Hippocampal formation (tissue), 2 donors: ENCODE results near the gene CHRM4.

Experiments used
- DNase-seq, 2 donors: peaks; one replicate each; lab custom pipeline; 2025; lab: John Stamatoyannopoulos, UW

CHRM4 gene

DNA sequence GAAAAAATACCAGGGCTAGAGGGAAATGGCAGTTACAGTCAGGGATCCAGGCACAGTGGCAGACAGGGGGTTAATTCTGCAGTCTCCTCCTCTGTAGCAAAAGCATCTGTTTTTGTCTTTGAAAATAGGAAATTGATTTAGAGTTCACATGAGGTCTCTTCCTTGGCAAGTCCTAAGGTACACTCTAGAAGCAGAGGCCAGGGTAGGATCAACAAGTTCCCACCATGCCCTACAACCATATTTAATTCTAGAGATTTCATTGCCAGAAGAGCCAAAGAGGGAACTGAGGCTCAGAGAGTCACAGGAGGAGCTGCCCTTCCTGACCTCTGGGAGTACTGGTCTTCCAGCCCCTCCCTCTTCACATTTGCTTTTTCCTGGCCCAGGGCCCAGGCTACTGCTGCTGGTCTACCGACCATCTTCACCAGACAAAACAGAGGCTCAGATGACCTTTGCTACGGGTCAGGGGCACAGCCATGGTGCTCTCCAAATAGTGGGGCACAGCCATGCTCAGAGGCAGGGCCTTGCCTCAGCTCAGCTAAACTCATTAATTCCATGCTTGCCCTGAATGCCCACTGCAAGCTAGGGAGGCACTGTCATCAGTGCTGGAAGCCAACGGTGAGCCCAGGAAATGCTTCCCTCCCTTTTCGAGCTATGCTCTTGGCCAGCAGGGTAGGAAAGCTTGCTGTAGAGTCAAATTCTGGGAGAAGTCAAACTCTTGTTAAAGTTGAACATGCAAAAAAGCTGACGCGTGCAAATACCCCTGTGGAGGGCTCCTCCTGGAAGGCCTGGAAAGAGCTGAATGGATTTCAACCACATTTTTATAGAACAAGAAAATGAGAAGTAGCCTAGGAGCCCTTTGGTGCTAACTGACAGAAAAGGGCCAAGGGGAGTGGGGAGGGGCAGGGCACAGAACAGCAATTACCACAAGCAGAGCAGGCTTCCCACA lies 11.7 kb upstream of the CHRM4 start:
- DNase-seq = no peak

DNA sequence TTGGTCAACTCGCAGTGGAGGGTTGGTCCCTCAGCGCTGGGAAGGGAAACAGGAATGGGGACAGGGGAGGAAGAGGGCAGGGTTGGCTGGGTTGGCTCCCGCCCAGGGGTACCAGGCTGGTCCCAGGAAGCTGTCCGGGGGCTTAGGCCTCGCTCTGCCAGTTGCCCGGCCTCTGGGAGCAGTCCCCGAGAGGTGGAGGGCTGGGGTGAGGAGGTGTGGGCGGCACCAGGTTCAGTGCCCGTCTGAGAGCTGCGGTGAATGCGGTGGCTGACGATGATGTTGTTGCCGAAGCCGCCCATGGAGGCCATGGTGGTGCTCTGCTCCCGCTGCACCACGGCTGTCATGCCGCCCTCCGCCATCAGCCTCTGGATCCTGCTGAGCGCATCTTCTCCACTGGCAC lies 6.0 kb upstream of the CHRM4 start:
- DNase-seq = no peak

DNA sequence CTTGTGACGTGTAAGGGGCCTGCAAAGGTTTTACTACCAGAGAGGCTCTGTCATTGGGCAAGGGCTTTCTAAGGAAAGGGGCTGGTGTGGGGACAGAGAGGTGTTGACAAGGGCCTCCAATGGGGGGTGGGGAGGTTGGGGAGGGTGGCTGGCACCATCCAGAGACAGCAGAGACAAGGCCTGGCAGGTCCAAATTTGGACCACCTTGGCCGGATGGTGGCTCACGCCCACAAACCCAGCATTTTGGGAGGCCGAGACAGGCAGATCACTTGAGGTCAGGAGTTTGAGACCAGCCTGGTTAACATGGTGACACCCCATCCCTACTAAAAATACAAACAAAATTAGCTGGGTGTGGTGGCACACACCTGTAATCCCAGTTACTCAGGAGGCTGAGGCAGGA lies 2.2 kb upstream of the CHRM4 start:
- DNase-seq = no peak

DNA sequence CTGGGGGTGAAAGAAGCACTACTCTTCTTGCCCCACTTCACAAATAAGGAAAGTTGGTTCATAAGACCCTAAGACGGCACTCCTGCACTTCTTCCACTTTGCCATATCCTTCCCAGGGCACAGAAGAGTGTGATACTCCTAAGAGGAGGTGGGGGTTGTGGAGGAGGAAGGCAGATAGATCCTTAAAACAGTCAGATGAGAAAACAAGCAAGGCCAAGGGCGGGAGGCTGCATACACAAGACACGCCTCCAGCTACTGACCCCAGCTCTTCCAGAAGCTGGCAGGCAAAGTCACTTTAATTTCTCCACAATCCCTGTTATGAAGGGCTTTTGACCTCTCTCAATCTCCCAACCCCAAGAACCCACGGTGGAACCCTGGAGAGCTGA lies 1.6 kb upstream of the CHRM4 start:
- no peak for DNase-seq

DNA sequence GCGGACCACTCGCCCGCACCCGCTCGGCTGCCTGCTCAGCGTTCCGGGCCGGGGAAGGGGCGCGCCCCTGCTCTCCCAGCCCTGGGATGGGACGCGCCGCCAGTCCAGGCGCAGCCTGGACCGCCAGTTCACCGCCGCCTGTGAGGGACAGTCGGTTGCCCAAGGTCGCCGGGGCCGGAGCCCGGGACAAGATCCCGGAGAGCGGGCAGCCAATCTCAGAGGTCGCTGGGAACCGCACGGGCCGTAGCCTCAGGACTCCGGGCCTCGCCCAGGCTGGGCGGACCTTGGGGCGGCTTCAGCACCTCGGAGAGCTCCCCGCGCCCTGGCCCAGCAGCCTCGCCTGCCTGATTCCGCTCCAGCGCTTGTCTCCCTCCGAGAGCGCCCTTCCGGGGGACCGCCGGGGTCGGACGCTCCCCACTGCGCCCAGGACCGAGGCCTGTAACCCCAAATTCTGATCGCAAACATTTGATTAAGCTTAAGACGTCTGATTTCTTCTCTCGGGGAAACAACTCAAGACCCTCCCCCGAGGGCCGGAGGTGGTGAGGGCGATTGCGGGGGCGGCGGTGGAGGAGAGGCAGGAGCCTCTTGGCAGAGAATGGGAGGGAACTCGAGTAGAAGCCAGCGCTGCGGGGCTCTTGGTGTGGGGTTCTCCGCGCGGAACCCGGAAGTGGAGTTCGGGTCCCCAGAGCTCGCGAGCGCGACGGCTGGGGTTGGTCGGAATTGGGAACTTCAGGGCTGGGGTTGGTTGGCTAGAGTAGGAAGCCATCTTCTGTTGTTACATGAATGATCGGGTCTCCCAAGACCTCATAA lies 1.1 kb upstream of the CHRM4 start:
- peak; percentile 55 to 75 for DNase-seq

DNA sequence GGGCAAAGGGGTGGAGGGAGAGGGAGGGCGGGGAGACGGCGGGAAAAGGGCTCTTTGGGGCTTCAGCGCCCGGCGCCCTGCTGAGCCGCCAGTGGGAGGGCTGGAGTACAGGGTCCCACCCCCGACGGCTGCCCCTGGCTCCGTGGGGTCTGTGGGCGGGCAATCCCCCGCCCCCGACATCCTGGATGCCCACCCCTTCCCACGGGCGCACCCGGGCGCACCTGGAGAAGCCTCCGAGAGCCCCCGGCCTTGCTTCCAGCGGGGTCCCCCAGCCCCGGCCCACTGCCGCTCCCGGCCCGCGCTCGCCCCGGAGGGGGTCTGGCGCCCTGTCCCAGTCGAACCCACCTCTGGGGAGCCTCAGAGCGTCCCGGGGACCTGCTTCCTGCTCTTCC lies 394 bp downstream of the CHRM4 start:
- DNase-seq = no peak

DNA sequence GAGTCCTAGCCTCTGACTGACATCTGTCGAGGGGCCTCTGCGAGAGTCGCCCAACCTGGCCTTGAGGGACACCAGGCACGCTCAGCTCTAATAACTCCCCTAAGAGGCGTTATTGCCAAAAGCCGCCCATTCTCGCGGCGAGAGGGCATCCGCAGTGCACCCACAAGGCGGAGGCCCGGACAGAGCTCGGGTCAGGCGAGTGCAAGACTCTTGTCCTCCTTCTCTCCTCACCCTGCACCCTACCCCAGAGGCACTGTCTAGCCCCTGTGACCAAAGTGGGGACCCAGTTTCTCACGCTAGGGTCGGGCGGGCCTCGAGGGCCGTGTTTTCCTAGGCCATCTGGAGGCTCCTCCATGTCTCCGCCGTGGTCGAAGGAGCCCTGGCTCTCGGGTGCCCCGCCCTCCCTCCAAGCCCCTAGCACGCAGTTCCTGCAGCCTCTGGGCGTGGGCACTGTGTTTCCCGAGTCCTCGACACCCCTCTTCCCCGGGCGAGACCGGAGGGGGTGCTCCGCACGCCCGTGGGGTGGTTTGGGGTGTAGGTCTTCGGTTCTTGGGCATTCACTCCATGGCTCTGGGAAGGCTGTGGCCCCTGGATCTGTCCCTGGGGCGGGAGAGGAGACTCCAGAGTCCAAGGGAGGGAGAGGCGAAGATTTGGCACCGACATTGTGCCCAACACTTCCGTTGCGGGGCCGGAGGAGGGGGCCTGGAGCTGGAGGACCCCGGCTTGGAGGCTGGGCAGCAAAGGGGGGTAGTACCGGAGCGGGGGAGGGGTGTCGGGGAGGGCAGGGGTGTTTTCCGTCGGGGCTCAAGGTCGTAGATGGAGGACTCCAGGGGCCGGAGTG lies 1.0 kb downstream of the CHRM4 start:
- no peak for DNase-seq

DNA sequence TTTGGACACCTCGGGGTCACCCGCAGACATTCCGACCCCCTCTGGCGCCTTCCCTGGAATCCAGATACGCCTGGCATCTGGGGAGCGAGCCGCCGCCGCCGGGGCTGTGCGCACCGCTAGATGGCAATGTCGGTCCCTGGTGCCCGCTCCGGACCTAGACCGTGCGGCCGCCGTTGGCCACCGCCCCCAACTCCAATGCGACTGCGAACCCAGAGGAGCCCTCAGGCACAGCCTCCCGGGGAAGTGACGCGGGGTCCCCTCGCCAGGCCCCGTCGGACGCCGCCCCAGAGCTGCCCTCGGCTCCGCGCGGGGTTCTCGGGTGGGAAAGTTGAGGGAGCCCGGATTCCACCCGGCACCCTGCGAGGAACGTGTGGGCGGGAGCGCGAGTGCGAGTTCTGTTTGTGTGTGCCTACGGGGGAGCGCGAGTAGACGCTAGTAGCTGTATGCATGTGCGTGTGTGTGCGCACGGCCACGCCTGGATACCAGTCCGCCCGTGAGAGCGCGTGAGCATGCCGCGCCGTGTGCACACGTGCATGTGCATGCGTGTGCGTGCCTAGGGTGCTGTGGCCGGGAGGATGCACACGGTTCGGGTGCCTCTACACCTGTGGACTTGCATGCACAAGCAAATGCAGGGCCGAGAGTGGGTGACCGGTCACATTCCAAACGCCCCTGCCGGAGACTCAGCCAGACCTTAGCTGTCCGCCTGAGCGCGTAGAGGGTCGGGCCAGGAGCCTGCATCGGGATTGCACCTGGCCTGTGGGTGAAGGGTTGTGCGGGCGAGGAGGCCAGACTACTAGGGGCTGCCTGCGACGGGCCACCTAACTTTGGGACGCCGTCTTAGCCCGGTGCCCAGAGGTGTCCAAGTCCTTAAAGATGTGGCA lies 1.9 kb downstream of the CHRM4 start:
- DNase-seq = peak; percentile 39 to 48

DNA sequence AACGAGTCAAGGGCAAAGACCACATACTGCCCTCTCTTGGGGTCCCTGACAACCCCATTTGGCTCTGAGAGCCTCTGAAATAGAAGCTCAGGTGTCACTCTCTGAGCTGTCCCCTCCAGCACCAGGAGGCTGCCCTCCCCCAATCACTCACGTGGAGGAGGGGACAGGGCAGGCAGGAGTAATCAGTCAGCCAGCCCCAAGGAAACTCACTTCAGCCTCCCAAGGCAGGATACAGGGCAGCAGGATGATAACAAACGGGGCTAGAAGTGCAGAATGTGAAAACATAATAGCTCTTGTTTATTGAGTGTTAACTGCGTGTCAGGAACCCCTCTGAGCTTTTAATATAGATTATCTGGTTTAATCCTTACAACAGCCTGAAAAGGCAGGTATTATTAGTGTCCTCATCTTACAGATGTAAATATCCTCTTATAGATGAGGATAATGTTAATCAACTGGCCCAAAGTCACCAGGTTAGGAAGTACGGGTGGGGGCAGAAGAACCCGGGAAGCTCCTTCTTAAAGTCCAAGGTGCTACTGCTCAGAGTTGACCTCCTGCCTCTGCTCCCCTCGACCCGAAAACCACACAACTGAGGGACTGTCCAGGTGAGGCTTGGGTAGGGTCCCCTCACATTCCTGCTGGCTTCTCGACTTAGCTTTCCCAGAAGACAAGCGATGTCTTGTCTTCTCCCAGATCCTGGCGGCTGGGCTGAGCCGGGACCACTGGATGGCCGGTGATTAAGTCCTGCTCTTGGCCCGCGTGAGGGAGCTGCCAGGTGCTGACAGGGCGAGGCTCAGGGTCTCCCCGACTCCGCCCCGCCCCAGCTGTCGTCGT lies 2.7 kb downstream of the CHRM4 start:
- no peak for DNase-seq

DNA sequence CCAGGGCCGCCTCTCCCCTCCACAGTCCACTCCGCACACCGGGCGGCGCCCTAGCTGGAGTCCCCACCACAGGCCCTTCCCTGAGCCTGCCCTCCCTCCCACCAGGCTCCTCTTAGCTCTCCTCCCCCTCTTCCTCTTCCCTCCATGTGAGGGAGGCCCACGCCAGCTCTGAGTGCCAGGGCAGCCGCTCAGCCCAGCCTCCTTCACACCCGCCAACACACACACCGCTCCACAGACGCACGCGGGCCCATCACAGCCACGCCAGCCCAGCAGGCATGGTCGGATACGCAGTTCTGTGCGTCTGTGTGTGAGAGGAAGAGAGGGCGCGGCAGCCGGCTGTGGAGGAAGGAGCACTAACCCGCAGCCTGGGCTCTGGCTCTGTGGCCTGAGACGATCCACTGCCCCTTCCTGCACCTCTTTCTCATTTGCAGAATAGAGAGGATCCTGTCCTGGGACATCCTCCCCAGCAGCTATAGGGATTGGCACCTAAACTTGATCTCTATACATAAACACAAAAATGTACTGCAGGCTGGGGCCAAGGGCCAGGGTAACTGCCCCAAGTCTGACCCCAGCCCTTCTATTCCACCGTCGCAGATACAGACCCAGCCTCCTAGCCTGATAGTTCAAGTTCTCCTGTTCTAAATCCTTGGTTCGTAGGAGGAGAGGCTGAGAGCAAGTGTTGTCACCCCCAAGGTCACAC lies 3.5 kb downstream of the CHRM4 start:
- no peak for DNase-seq

DNA sequence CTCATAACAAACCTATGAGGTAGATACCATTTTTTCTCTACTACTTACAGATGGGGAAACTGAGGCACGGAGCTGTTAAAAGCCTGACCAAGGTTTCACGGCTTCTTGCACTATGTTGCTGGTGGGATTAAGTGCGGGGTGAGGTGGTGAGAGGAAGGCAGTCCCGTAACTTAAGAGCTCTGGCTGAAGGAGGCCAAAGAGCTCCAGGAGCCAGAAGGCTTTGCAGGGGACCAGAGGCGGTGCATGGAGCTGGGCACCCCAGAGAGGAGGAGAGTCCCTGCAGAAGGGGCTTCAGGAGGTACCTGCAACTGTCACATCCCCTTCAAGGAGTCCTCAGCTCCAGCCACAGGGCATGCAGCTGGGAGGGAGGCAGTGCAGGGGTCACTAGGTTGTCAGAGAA lies 4.1 kb downstream of the CHRM4 start:
- no peak for DNase-seq

DNA sequence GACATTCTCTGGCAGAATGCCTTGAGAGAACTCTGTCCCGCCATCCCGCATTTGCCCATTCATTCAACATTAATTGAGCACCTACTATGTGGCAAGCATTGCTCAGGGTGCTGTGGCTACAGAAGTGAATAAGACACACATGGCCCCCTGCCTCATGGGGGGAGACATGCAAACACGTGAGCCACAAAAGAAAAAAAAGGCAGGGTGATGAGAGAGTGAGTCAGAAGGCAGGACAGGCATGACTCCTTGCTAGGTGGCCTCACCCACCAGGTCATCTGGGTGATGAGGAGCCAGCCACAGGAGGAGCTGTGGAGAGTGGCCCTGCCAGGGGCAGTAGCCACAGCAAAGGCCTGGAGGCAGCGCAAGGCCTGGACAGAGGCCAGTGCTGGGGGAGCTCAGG lies 4.9 kb downstream of the CHRM4 start:
- DNase-seq = no peak

DNA sequence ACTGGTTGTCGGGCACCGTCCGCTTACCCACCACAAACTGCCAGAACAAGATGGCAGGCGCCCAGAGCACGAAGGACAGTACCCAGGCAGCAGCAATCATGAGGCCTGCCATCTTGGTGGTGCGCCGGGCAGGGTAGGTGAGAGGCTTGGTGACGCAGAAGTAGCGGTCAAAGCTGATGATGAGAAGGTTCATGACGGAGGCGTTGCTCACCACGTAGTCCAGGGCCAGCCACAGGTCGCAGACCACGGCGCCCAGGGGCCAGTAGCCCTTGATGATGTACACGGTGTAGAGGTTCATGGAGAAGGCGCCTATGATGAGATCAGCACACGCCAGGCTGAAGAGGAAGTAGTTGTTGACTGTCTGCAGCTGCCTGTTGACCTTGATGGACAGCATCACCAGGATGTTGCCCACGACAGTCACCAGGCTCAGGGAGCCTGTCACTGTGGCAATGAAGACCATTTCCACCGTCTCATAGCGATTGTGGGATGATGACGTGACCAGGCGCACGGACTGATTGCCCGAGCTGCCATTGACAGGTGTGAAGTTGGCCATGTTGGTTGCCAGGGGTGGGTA lies 5.5 kb downstream of the CHRM4 start:
- DNase-seq = no peak

DNA sequence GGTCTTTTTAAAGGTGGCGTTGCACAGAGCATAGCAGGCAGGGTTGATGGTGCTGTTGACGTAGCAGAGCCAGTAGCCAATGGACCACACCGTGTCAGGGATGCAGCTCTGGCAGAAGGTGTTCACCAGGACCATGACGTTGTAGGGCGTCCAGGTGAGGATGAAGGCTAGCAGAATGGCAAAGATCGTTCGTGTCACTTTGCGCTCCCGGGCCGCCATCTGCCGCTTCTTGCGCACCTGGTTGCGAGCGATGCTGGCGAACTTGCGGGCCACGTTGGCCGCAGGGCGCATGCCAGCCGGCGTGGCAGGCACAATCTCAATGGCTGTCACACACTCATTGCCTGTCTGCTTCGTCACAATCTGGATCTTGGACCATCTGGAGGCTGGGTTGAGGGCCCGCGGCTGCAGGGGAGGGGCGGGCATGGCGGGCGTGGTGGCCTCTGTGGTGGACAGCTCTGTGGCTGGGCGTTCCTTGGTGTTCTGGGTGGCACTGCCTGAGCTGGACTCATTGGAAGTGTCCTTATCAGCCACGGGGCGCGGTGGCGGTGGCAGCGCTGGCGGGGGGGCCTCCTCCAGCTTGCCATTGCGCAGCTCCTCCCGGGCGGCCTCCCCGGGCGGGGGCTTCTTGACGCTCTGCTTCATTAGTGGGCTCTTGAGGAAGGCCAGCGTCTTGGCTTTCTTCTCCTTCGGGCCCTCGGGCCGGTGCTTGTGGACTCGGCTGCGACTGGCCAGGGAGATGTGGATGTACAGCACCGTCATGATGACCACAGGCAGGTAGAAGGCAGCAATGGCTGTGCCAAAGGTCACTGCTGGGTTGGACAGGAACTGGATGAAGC lies 6.2 kb downstream of the CHRM4 start:
- DNase-seq = no peak

DNA sequence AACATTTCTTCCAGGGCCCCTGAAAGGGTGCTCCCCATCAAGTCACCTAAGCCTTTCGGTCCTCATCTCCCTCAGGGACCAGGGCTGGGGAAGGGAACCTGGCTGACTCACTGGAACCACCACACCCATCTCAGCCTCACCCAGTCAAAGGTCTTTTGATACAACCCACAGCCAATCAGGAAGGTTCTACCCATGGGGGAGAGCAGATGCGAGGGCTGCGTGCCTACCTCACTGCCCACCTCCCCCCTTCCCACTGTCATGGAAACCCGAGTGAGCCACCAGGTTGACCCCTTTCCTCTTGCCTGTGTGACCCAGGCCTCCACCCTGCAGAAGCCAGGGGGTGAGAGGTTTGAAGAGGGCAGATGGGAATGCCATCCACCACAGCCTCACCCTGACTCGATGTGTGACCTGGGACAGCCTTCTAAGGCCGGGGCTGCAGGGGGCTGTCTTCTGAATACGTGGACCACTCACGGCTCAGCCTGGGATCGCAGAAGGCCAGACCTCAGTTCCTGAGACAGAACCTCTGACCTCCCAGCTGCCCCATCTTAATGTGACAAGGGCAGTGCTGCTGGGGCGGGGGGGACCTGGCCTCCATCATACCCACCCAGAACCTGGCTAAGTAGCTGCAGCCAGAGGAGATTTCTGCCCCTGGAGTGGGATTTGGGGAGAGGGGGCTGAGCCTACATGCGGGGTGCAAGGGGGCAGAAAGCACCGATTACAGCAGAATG lies 7.4 kb downstream of the CHRM4 start:
- DNase-seq = no peak

DNA sequence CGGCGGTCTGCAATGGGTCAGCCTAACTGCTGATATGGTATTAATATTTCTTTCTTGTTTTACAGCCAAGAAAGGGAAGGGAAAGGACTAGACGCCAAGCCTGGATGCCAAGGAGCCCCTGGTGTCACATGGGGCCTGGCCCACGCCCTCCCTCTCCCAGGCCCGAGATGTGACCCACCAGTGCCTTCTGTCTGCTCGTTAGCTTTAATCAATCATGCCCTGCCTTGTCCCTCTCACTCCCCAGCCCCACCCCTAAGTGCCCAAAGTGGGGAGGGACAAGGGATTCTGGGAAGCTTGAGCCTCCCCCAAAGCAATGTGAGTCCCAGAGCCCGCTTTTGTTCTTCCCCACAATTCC lies 8.2 kb downstream of the CHRM4 start:
- DNase-seq = no peak

DNA sequence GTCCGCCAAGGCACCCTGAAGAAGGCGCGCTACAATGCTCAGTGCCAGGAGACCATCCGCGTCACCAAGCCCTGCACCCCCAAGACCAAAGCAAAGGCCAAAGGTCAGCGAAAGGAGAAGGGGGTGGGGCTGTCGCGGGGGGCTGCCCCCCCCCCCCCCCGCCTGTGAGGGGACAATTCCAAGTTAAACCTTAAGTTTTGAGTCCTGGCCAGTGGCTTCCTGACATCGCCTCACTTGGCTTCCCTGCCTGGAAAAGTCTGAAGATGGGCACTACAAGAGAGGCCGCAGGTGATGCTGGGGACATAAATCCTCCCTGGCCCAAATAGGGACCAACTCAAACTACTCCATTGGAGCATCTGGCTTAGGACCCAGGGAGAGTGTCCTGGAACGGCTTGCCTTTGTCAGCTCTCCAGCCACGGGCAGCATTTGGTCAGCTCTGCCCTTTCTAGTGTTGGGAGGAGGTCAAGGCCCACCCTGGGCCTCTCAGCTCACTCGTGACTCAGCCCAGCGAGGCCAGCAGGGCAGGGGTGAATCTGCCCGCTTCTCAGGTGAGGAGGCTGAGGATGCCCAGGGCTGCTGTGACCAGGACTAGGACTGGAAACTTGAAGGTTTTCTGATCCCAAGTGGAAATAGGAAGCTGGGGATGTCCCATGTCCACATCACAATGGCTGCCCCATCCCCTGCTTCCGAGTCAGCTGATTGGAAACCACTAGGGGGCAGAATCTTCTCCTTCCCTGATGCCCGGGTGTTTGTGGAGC lies 8.8 kb downstream of the CHRM4 start:
- DNase-seq = no peak
